ENCODE results near the gene ZBED6.
"Not testable (repeated sequence)": the region's sequence is repeated elsewhere in the genome, so short reads cannot be mapped to it uniquely, and the experiment has no call there.

Gene ZBED6

GRCh38 chr1:203793561-203793960, 1.9 kb upstream of the ZBED6 start:
- H3K9ac ChIP-seq (ENCODE audit: low read length); H4K8ac ChIP-seq (ENCODE audit: low read depth, low read length); H3K18ac ChIP-seq (ENCODE audit: low read length); H3K14ac ChIP-seq (ENCODE audit: low read length); H3K4me3 ChIP-seq (ENCODE audit: low read depth, low read length); DNase-seq; H3K4me2 ChIP-seq (ENCODE audit: low read length); H2BK5ac ChIP-seq (ENCODE audit: low read depth, low read length, poor library complexity); H3K4ac ChIP-seq (ENCODE audit: low read depth, low read length); H4K12ac ChIP-seq (ENCODE audit: low read depth, low read length); H3K9me3 ChIP-seq (ENCODE audit: insufficient read depth, low read depth, low read length); H3K23ac ChIP-seq (ENCODE audit: low read length); H3K27me3 ChIP-seq (ENCODE audit: insufficient read depth, low read length); H3K36me3 ChIP-seq (ENCODE audit: control insufficient read depth in 1 of 2, insufficient read depth in 2 of 2, low read length in 2 of 2); H2BK12ac ChIP-seq (ENCODE audit: low read length); H2AFZ ChIP-seq (ENCODE audit: insufficient read depth, low read length, poor library complexity): not testable (repeated sequence)
- Histone ChIP-seq H3K4me1 (ENCODE audit: control insufficient read depth in 1 of 2, insufficient read depth in 2 of 2, low read length in 2 of 2) (peaks cover 5 to 11% of the 10 kb centered on the region in 2 experiments), H4K91ac (ENCODE audit: low read depth, low read length) (peak overlapping the region; percentile 47), H2AK5ac (ENCODE audit: low read length) (peak overlapping the region; percentile 57), H2BK120ac (ENCODE audit: insufficient read depth, low read length, poor library complexity) (peak overlapping the region; percentile 18), H3K79me1 (ENCODE audit: low read length) (peaks cover 19% of the 10 kb centered on the region), H3K27ac (ENCODE audit: low read depth, low read length) (peak overlapping the region; percentile 10), H3K79me2 (ENCODE audit: control insufficient read depth, insufficient read depth, low read length, poor library complexity) (peaks cover 17% of the 10 kb centered on the region)
- WGBS (ENCODE audit: extremely low coverage, insufficient coverage, insufficient read length): no CpG with 5 or more reads among the region's 7 CpGs

GRCh38 chr1:203794764-203795440, 521 bp upstream of the ZBED6 start:
- Histone ChIP-seq H4K8ac (ENCODE audit: low read depth, low read length) (peak overlapping the region; percentile 74), H2AK5ac (ENCODE audit: low read length) (no peak overlapping the region), H2BK12ac (ENCODE audit: low read length) (peak overlapping the region; percentile 71), H2BK5ac (ENCODE audit: low read depth, low read length, poor library complexity) (peak overlapping the region; percentile 38), H2AFZ (ENCODE audit: insufficient read depth, low read length, poor library complexity) (no peak overlapping the region), H4K91ac (ENCODE audit: low read depth, low read length) (peak overlapping the region; percentile 76), H3K79me1 (ENCODE audit: low read length) (peaks cover 16% of the 10 kb centered on the region), H3K9ac (ENCODE audit: low read length) (no peak overlapping the region), H3K27me3 (ENCODE audit: insufficient read depth, low read length) (no peaks in the 10 kb centered on the region), H3K9me3 (ENCODE audit: insufficient read depth, low read depth, low read length) (no peaks in the 10 kb centered on the region), H2BK120ac (ENCODE audit: insufficient read depth, low read length, poor library complexity) (peak overlapping the region; percentile 80), H3K27ac (ENCODE audit: low read depth, low read length) (no peak overlapping the region), H3K4me1 (ENCODE audit: control insufficient read depth in 1 of 2, insufficient read depth in 2 of 2, low read length in 2 of 2) (peaks cover 1 to 6% of the 10 kb centered on the region in 2 experiments), H3K14ac (ENCODE audit: low read length) (no peak overlapping the region), H3K18ac (ENCODE audit: low read length) (peak overlapping the region; percentile 35), H3K4me3 (ENCODE audit: low read depth, low read length) (no peak overlapping the region), H4K12ac (ENCODE audit: low read depth, low read length) (peak overlapping the region; percentile 59), H3K4me2 (ENCODE audit: low read length) (peak overlapping the region; percentile 51), H3K4ac (ENCODE audit: low read depth, low read length) (no peak overlapping the region), H3K79me2 (ENCODE audit: control insufficient read depth, insufficient read depth, low read length, poor library complexity) (peaks cover 17% of the 10 kb centered on the region), H3K23ac (ENCODE audit: low read length) (no peak overlapping the region), H3K36me3 (ENCODE audit: control insufficient read depth in 1 of 2, insufficient read depth in 2 of 2, low read length in 2 of 2) (peaks cover 2 to 9% of the 10 kb centered on the region in 2 experiments)
- WGBS (ENCODE audit: extremely low coverage, insufficient coverage, insufficient read length): no CpG with 5 or more reads among the region's 19 CpGs
- DNase-seq: no peak

DNA sequence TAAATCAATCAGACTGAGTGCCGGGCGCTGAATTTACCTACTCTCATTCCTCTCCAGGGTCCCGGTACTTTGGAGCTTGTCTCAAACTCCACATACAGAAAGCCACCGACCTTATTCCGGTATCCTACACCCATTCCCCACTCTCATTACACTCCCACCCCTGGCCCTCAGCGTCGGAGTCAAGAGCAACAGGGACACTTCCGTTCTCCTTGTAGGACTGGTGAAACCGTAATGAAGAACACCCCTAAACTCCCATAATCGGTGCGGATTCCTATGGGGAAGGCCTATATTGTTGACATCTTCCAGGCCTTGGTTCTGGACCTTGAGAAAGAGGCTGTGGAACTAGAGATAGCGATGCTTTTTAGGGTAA, 798 bp downstream of the ZBED6 start:
- Histone ChIP-seq H4K8ac (ENCODE audit: low read depth, low read length) (peak overlapping the region; percentile 56), H3K36me3 (ENCODE audit: control insufficient read depth in 1 of 2, insufficient read depth in 2 of 2, low read length in 2 of 2) (peaks cover 2 to 9% of the 10 kb centered on the region in 2 experiments), H3K79me1 (ENCODE audit: low read length) (peaks cover 15% of the 10 kb centered on the region), H2BK5ac (ENCODE audit: low read depth, low read length, poor library complexity) (peak overlapping the region; percentile 73), H2BK12ac (ENCODE audit: low read length) (no peak overlapping the region), H4K12ac (ENCODE audit: low read depth, low read length) (peak overlapping the region; percentile 15), H3K23ac (ENCODE audit: low read length) (no peak overlapping the region), H3K27me3 (ENCODE audit: insufficient read depth, low read length) (no peaks in the 10 kb centered on the region), H3K4me2 (ENCODE audit: low read length) (peak overlapping the region; percentile 65), H4K91ac (ENCODE audit: low read depth, low read length) (peak overlapping the region; percentile 94), H2AK5ac (ENCODE audit: low read length) (no peak overlapping the region), H3K14ac (ENCODE audit: low read length) (peak overlapping the region; percentile 60), H2AFZ (ENCODE audit: insufficient read depth, low read length, poor library complexity) (no peak overlapping the region), H3K79me2 (ENCODE audit: control insufficient read depth, insufficient read depth, low read length, poor library complexity) (peaks cover 17% of the 10 kb centered on the region), H3K18ac (ENCODE audit: low read length) (peak overlapping the region; percentile 38), H2BK120ac (ENCODE audit: insufficient read depth, low read length, poor library complexity) (peak overlapping the region; percentile 28), H3K4ac (ENCODE audit: low read depth, low read length) (peak overlapping the region; percentile 92), H3K9ac (ENCODE audit: low read length) (peak overlapping the region; percentile 73), H3K9me3 (ENCODE audit: insufficient read depth, low read depth, low read length) (no peaks in the 10 kb centered on the region), H3K4me3 (ENCODE audit: low read depth, low read length) (peak overlapping the region; percentile 81), H3K4me1 (ENCODE audit: control insufficient read depth in 1 of 2, insufficient read depth in 2 of 2, low read length in 2 of 2) (peaks cover 0 to 5% of the 10 kb centered on the region in 2 experiments), H3K27ac (ENCODE audit: low read depth, low read length) (peak overlapping the region; percentile 99)
- peak in 1 of 2 donors; percentile 40 for DNase-seq
- WGBS (ENCODE audit: extremely low coverage, insufficient coverage, insufficient read length): no CpG with 5 or more reads among the region's 12 CpGs

DNA sequence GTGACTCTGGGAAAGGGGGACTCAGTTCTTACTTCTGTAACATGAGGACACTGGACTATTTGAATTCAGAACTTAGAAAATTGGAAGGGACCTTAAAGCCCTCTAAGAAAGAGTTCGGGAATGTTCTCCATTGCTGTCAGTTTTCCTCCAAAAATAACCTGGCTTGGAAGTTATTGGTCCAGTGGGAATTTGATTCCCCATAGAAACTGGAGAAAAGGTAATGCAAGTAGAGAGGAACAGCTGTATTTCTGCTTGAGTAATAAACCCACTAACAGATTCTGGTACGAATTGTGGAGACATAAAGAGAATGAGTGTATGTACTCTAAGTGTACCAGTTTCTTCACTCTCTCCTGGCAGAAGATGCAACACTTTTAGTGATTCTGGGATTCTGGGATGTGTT, 1.8 kb downstream of the ZBED6 start:
- no peak overlapping the region for H3K9ac ChIP-seq (ENCODE audit: low read length)
- H3K9me3 ChIP-seq (ENCODE audit: insufficient read depth, low read depth, low read length): no peaks in the 10 kb centered on the region
- no peak overlapping the region for H3K18ac ChIP-seq (ENCODE audit: low read length)
- H4K91ac ChIP-seq (ENCODE audit: low read depth, low read length): no peak overlapping the region
- peaks cover 12% of the 10 kb centered on the region for H3K79me1 ChIP-seq (ENCODE audit: low read length)
- peak overlapping the region; percentile 54 for H3K4me2 ChIP-seq (ENCODE audit: low read length)
- H3K36me3 ChIP-seq (ENCODE audit: control insufficient read depth in 1 of 2, insufficient read depth in 2 of 2, low read length in 2 of 2): peaks cover 2 to 9% of the 10 kb centered on the region in 2 experiments
- H3K27ac ChIP-seq (ENCODE audit: low read depth, low read length): peak overlapping the region; percentile 11
- no peak overlapping the region for H2BK12ac ChIP-seq (ENCODE audit: low read length)
- no peaks in the 10 kb centered on the region for H3K27me3 ChIP-seq (ENCODE audit: insufficient read depth, low read length)
- H2AK5ac ChIP-seq (ENCODE audit: low read length): no peak overlapping the region
- whole genome bisulfite sequencing (ENCODE audit: extremely low coverage, insufficient coverage, insufficient read length): no CpG with 5 or more reads among the region's 2 CpGs
- H3K4me1 ChIP-seq (ENCODE audit: control insufficient read depth in 1 of 2, insufficient read depth in 2 of 2, low read length in 2 of 2): peaks cover 0 to 3% of the 10 kb centered on the region in 2 experiments
- DNase-seq: no peak
- no peak overlapping the region for H3K14ac ChIP-seq (ENCODE audit: low read length)
- no peak overlapping the region for H2BK5ac ChIP-seq (ENCODE audit: low read depth, low read length, poor library complexity)
- H2AFZ ChIP-seq (ENCODE audit: insufficient read depth, low read length, poor library complexity): no peak overlapping the region
- no peak overlapping the region for H4K12ac ChIP-seq (ENCODE audit: low read depth, low read length)
- H3K4me3 ChIP-seq (ENCODE audit: low read depth, low read length): no peak overlapping the region
- H2BK120ac ChIP-seq (ENCODE audit: insufficient read depth, low read length, poor library complexity): no peak overlapping the region
- no peak overlapping the region for H4K8ac ChIP-seq (ENCODE audit: low read depth, low read length)
- peak overlapping the region; percentile 93 for H3K4ac ChIP-seq (ENCODE audit: low read depth, low read length)
- no peak overlapping the region for H3K23ac ChIP-seq (ENCODE audit: low read length)
- H3K79me2 ChIP-seq (ENCODE audit: control insufficient read depth, insufficient read depth, low read length, poor library complexity): peaks cover 17% of the 10 kb centered on the region
